SW480 (cell line): ENCODE measurements around the gene MAGEA4.

Source experiments
- DNase-seq: peaks from one replicate; pipeline ENCODE4 v3.0.0-alpha.2; 2016; ENCODE audit warnings: low spot score

MAGEA4 gene

DNA sequence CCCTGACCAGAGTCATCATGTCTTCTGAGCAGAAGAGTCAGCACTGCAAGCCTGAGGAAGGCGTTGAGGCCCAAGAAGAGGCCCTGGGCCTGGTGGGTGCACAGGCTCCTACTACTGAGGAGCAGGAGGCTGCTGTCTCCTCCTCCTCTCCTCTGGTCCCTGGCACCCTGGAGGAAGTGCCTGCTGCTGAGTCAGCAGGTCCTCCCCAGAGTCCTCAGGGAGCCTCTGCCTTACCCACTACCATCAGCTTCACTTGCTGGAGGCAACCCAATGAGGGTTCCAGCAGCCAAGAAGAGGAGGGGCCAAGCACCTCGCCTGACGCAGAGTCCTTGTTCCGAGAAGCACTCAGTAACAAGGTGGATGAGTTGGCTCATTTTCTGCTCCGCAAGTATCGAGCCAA is 11.0 kb downstream of the MAGEA4 start:
- DNase-seq: no peak

DNA sequence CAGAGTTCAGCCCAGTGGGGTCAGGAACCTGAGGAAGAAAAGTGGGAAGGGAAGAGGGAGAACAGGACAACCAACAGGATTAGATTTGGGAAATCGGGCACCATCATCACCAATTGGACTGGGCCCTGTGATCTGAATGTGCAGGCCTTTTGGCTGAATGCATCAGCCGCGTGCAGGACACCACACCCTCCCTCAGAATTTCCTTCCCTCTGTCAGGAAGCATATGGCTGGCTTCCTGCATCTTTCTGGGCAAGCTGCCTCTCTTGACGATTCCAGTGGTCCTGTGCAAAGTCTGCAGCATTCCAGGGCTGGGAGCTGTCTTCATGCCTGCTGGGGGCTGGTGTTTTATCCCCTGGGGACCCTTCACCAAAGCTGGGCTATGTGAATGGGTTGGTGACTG is 16.4 kb downstream of the MAGEA4 start:
- no peak for DNase-seq

DNA sequence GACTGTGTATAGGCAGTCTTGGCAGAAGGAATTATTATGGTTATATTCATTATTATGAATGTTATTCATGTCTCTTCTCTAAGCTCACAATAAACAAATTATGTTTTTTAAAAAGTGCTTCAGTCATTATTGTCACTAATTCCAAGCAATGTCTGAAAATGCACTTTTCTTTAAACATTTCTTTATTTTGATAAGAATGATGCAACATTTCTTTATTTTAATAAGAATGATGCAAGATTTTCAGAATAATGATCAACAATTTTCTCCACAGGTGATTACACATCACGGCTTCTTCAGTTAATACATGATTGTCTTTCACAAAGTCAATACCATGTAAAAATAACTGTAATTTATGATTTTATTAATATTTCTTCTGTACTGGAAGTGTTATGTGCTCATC is 22.7 kb downstream of the MAGEA4 start:
- DNase-seq: no peak

DNA sequence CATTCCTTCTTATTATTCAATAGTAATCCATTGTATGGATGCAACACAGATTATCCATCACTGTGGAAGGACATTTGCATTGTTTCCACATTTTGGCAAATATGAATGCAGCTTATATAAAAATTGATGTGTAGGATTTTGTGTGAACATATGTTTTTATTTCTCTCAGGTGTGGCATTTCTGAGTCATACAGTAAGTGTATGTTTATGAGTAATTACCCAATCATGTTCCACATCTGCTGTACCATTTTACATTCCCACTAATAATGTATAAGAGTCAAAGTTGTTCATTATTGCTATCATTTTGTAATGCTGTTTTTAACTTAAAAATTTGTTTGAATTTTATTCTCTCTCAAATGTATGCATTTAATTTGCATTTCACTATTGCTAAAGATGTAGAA is 25.5 kb downstream of the MAGEA4 start:
- DNase-seq: no peak

DNA sequence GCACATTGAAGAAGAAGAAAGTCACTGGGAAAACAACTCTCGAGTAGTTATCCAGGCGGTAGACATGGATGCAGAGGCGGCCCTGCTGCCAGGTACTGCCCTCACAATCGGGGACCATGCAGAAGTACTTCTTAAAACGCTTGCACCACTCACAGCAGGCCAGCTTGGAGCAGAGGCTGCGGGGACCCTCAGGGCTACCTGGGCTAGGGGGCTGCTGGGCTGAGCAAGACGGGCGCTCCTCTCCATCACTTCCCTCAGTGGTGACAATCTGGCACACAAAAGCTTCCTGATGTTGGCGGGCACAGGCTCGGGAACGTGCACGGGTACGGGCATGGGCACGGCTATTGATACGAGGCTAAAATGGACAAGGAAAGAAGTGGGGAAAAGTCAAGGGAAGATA is 42.0 kb downstream of the MAGEA4 start:
- DNase-seq: no peak

DNA sequence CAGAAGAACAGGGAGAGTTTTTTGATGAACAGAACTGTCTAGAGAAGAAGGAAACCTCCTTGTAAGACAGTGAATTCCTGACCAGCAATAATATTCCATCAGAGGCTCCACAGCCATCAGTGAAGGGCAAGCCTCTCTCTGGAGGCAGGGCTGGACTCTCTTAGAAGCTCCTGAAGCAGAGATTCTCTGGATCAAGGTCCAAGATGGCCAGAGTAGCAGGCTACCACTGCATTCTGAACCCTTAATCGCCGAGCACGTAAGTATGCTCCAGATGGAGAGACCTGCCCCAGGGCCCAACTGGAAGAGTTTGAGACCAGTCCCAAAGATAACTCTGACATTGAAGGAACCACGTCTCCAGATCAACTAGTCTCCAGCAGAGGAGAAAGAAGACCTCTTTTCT is 45.4 kb downstream of the MAGEA4 start:
- no peak for DNase-seq

DNA sequence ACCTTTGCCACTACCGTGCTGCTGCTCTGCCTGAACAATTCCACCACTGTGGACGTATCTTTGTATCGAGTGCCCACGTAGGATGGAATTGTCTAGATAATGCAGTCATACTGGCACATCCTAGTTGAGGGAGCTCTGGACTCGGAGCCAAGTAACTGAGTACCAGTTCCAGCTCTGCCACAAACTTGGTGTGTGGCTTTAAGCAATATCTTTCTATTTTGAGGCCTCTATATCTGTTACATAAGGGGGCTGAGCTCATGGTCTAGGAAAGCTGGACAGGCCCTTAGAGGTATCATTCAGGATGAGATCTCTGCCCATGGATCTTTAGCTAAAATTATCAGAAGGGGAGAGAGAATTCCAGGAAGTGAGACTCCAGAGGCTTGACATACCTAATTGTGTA is 49.3 kb downstream of the MAGEA4 start:
- no peak for DNase-seq

DNA sequence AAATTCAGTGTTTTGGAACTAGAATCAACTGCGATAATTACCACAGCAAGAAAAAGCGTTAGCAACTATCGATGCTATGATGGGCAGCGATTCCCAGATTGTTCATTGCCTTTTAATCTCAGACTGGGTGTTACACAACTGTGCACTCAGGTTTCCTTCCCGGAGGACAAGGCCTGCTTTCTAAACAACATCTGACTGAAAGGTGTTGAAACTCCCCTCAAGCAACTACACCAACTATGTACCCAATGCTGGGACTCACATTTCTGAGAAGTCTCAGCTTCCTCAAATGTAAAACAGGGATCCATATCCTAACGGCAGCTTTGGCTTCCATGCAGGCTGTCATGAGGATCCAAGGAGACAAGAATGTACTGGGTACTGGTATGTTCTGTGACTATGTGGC is 53.5 kb downstream of the MAGEA4 start:
- DNase-seq: no peak

DNA sequence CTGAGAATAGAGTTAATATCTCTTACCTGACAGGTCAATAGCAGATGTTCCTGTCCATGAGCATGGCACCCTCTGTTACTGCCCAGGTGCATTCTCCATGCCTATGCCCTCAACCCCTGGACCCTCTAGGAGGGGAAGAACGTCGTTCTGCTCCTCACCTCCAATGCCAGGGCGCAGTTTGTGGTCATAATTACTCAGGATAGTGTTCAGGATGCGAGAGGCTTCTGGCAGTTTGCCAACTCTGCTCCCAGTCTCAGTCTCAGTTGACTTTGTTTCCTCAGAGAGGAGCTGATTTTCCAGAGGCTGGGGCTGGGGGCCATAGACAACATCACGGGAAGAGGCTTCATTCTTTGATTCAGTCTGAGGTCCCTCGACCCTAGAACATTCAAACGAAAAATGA is 57.3 kb downstream of the MAGEA4 start:
- DNase-seq: no peak

DNA sequence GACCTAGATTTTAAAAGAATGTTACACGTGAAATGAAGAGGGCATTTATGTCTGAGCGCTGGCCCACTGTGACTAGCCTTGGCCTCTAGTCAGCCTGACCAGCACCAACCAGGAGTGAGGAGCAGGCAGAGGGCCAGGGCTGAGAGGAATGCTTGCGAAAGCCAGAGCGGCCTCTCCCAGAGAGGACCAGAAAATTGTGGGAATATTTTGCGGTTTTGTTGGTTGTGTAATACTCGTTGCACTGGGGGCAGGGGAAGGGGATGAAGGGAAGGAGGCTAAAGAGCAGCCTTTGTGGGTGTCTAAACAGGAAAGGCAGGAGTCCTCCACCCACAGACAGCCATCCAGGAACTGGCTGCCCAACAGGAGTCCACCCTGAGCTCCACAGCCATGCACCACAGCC is 58.0 kb downstream of the MAGEA4 start:
- DNase-seq: peak; percentile 77

DNA sequence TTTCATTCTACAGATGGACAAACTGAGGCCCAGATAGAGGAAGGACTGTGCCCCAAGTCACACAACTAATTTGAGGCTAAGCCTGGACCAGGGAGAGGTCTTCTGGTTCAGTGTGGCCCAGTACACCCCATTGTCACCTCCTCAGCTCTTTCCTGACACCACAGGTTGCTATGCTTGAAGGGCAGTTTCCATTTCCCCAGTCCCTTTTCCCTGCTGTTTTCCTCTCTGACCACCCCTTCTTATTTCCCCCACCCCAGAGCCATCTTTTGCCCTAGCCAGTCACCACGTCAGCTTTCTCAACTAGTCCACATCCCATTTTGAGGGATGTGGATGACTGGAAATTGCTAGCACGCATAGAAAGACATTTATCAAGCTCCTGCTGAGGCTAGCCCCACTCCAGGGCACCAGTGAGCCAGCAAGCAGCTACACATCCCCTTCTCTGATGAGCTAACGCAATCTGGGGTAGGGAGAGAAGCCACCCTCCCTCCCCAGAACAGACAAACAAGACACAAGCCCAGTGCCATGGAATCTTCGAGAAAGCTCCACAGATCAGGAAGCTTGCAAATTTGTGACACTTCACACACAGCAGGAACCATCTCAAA is 60.5 kb downstream of the MAGEA4 start:
- DNase-seq: no peak

DNA sequence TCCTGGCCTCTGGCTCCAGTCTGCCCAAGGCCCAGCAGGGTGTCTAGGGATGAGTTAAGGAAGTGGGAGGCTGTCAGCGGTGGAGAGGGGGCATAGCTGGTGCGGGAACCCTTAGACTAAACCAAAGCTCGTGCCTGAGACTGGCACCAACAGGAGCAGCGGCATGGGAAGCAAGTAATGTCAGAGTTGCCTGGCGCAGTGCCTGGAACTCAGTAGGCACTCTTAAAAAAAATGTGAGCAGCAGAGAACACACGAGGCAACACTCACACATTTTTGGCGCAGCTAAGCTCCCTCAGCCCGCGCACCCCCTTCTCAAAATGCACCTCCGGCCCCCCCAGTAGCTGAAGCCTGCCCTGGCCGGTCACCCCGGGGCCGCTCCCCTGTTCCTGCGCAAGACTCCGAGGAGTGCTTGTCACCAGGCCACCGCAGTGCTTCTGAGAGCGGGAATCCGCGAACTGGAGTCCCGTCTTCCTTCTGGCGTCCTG is 61.2 kb downstream of the MAGEA4 start:
- DNase-seq: no peak
